Measurements from ENCODE around the gene GAS7.

The GAS7 gene

DNA sequence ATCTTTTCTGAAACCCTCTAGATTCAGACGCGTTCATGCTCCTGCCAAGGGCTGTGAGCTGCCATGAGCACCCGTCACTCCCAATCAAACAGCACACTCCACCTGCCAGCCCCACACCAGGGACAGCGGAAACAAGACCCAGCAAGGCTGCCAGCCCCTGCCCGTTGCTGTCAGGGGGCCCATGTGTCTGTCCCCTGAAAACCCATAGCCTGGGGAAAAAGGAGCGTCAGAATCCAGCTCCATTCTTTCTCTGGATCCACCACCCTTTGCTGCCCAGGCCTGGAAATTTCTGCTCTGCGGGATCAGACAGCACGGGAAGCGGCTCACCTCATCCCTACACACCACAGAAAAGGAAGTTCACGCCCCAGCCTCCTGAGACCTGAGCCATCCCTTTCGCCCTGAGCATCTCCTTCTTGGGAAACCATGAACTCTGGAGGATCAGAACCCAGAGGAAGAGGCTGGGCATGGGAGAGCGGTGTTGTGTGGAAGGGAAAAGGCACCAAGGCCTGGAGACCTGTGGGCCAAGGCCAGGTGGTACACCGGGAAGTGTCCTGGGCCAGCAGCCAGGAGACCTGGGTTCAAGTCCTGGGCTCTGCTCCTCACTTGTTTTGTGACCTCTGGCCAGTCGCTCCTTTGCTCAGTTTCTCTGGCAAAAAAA, 241.8 kb downstream of the GAS7 start:
- no peak for DNase-seq

GRCh38 chr17:9953492-9953891, 244.9 kb downstream of the GAS7 start:
- no peak for DNase-seq

DNA sequence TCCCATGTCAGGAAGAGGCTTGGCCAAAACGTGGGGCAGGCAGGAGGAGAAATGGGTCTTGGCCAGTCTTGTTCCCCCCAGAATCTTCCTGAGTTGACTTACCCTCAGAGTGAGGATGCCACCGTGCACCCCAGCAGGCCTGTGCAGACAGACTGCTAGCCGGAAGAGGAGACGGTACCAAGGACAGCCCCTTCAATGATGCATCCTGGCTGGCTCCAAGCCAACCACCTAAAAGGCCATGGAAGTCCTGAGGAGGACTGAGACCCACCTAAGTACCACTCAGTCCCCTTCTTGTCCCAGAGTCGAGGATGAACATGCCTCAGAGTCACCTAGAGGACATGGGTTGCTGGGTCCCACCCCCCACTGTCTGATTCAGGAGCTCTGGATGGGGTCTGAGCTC, 246.6 kb downstream of the GAS7 start:
- DNase-seq = no peak

- DNase-seq = no peak
Observed at GRCh38 chr17:9948928-9949327, 249.5 kb downstream of the GAS7 start.

- DNase-seq = no peak
Observed at GRCh38 chr17:9944704-9945103, 253.7 kb downstream of the GAS7 start.

DNA sequence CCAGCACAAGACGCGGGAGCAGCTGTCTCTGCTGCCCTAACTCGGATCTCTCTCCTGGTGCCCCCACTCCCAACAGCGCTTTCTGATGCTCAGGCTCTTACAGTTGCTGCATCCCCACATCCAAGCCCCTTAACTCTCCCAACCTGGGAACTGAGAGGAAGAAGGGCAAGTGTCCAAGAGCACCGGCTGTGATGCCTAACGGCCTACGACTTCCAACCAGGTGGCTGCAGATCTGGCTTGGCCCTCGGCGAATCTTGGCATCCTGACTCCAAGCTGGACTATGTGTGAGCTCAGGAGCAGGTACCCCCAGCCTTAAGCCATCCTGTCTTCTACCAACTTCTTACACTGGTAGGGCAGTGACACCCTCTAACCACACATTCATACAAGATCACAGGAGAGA, 255.1 kb downstream of the GAS7 start:
- no peak for DNase-seq

GRCh38 chr17:9942885-9943284, 255.5 kb downstream of the GAS7 start:
- no peak for DNase-seq

DNA sequence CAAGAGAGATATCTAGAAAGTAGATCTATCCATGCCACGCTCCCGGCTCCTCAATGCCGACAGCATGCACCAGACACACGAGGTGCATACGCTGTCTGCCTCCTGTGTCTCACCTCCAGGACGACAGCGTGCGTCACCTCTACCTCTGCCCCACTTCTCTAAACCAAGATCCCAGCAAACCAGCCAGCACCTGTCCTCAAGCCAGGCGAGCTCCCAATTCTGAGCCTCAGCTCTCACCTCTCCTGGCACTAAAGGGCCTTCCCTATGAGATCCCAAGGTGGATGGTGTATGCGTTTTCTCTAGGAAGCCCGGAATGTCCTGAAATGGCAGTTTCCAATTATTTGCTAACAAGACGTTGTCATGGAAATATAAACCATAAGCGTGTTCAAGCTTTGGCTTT, 257.1 kb downstream of the GAS7 start:
- DNase-seq = no peak

DNA sequence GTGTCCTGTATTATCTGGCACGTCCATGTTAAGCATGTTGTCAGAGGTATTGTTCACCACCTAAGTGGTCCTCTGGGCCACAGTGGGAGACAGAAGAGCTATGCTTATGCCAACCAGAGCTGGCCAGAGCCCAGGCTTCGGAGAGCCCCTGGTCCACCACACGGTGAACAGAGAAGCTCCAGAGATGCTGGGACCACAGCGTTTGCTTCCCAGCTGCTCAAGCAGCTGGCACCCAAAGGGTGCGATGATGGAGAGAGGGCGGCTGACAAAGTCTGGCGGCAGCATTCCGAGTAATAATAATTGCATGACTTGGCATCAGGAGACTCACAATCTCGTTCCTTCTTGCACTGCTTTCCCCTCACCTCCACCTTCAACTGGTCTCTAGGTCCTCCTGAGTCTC, 257.6 kb downstream of the GAS7 start:
- no peak for DNase-seq

DNA sequence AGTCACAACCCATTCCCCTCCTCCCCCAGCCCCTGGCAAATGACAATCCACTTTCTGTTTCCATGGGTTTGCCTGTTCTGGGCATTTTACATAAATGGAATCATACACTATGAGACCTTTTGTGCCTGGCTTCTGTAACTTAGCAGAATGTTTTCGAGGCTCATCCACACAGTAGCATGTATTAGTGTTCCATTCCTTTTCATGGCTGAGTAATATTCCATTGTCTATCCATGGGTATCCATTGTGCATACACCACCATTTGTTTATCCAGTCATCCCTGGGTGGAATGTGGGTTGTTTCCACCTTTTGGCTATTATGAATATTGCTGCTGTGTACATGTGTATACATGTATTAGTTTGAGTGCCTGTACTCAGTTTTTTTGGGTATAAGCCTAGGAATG, 259.6 kb downstream of the GAS7 start:
- DNase-seq = no peak

GRCh38 chr17:9937901-9938300, 260.5 kb downstream of the GAS7 start:
- no peak for DNase-seq

GRCh38 chr17:9937241-9937761, 261.1 kb downstream of the GAS7 start:
- peak in 28 of 56 donors; percentile 10 to 64 (median 32) for DNase-seq

DNA sequence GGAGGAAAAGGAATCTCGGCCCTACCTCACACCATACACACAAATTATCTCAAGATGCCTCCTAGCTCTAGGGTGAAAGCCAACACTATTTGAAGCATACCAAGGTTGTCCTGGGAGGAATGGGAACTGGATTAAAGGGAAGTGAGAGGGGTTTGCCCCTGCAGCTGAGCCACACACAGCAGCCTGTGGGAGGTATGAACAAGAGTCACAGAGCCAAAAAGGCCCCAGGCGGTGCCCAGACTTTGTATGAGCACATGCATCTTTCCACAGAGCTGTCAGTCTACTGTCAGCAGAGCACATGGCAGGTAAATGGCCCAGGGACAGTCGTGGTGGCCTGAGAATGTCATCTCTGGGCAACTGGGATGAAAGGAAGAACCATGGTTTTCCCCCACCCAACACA, 262.3 kb downstream of the GAS7 start:
- no peak for DNase-seq

- no peak for DNase-seq
Observed at GRCh38 chr17:9935408-9935807, 263.0 kb downstream of the GAS7 start.

DNA sequence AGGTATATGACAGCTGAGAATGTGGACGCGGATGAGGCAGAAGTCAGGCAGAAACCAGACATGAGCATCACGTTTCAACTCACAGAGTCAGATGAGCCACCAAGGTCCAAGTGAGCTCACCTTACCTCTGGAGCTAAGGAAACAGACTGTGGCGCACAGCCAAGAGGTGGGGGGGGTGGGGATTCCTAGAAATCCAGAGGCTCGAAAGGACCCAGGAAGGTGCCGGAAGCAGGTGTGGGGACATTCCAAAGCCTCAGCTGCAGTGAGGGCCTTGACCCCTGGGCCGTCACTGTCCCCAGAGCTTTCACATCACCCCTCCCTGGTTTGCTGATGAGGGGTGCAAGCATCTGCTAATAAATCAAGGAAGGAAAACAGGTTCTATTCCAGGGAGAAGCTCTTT, 264.1 kb downstream of the GAS7 start:
- DNase-seq = no peak

DNA sequence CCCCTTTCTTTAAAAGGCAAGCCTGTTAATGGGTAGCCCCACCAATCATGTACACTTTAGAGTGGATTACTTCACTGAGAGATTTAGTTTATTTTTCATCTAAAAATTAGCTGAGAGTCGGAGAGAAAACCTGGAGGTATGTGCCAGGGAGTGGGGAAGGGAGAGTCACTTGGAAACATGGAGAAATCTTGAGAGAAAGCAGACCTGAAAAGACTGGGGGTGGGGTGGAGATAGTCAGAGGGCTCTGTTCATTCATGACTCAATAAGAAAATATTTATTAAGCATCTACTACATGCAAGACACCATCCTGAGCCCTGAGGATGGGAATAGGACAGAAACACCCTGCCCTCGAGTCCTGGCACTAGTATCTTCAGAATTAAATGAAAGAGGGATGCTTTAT, 265.9 kb downstream of the GAS7 start:
- DNase-seq = no peak

DNA sequence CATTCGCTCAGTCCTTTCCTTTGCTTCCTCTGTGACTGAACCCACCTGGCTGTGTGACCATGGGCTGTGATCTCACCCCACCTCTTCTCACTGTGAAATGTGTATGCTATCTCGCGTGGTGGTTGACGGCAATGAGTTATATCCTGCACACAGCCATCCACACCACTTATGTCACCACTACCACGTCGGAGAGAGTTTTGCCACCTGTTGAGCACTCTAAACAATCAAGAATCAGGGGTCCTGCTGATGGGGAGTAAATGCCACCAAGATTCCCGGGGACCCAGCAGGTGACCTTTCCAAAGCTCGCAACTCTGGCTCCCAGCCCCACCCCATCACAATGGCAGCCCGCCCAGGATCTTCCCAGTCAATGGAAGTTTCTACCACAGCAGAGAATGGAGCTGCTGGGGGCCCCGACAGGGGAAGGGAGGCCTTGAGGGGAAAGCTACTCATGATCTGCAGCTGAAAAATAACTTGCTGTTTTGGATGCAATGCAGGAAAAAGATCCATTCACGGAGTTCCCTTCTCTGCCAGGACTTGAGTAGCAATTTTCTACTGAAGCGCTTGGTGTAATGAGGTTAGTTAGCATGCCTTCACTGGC, 267.2 kb downstream of the GAS7 start:
- DNase-seq = no peak

GRCh38 chr17:9929871-9930270, 268.5 kb downstream of the GAS7 start:
- DNase-seq = no peak

DNA sequence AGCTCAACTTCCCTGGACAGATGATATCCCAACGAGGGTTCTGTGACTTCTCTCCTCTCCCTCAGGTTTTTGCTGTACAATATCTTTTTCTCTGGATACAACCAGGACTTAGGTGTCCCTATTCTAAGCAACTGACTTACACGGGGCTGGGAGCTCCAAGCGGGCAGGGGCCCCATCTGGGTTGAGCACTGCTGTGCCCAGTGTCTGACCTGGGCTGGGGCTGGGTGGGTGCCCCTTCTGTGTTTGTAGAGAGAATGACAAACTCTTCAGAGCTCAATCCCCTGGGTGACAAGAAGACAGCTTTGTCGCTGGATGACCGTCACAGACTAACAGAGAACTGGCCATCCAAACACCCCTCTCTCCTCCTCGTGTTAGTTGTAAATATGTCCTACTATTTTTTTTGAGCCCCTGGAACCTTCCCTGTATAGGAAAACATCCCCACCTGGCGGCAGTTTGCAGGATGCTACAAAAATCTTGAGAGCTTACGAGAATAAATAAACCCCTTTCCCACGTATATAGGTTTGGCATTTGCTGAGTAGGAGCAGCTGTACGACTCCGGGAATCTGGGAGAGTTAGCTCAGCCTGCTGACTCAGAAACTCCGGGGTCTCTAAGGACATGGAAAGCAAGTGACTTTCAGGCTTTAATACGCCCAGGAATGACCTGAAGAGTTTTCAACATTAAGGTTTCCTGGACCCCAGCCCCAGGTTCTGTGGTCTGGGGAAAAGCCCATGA, 269.6 kb downstream of the GAS7 start:
- peak in 4 of 56 donors; percentile 5 to 32 (median 24) for DNase-seq

- DNase-seq = no peak
Observed at GRCh38 chr17:9926150-9926804, 272.1 kb downstream of the GAS7 start.

DNA sequence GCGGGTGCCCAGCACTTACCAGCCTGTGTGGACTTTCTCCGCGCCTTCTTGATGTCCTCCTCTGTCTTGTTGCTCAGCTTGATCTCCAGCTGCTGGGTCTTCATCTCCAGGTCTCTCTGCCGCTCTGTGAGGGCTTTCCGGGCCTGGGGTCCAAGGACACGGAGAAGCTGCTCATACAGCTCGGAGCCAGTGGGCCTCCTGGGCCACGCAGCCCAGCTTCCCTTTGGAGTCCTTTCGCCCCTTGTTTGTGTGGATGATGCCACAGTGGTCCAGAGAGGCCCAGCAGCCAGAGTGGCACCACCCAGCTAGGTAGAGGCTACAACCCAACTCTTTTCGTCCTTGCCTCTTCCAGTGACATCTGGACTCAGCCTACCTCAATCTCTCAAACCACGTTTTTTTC, 272.9 kb downstream of the GAS7 start:
- no peak for DNase-seq

DNA sequence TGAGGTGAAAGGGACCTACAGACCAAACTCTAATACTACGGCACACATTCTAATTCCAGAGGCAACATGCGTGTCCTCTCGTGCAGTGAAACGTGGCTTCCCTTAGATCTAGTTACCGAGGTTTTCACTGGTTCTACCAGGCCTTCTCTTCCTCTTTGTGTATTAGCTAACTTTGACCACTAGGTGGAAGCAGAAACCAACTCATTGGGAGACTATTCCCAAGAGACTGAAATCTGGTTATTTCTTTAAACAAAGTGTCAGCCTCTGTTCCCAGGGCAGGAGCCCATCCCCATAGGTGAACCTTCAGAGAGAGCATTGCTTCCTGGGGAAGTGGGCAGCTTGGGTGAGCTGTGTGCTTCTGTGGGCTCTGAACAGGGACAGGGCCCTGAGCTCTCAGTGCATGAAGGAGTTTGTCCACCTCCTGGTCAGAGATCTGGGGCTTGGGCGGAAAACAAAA, 273.6 kb downstream of the GAS7 start:
- peak in 6 of 56 donors; percentile 6 to 33 (median 26) for DNase-seq
